SK-N-SH (cell line): ENCODE data around the gene CELF4. TPM values are rescaled to one million over a fixed set of nuclear protein-coding genes. Genes with fewer than 3 reads are reported as not detected.

ENCODE experiments used
- CTCF ChIA-PET: fragments of 300-600, 350-600 bp; formaldehyde crosslinking; extraction: SDS; loops from one replicate; lab custom pipeline; 2021; lab: Yijun Ruan, JAX
- POLR2A ChIA-PET: fragments of 350-600 bp; sonication (Branson Sonifier 250); formaldehyde crosslinking; extraction: SDS; loops from one replicate; lab custom pipeline; 2020; ENCODE audit warnings: antibody characterized with exemption, inconsistent platforms; lab: Yijun Ruan, JAX
- DNase-seq: peaks from one replicate; pipeline ENCODE4 v3.0.0; 2012
- H2AFZ ChIP-seq: fragments of 200-600 bp; sonication (generic); 2 replicates; pipeline ENCODE4 v1.8.1; 2016; ENCODE audit warnings: antibody characterized with exemption, mild to moderate bottlenecking, low read depth
- H3F3A ChIP-seq: fragments of 200-600 bp; sonication (generic); replicated peaks from 2 replicates; pipeline ENCODE3; 2016; ENCODE audit warnings: antibody characterized with exemption, mild to moderate bottlenecking; ENCODE audit not compliant: insufficient read depth
- H3K27ac ChIP-seq, 2 experiments: fragments of 200-500 bp in 1 of 2; fragments of 200-600 bp in 1 of 2; sonication (Bioruptor generic) in 1 of 2; sonication (generic), shearing (Covaris generic) in 1 of 2; 2 replicates each; pipeline versions ENCODE4 v1.5.1 to v1.6.1; 2014 to 2016; ENCODE audit warnings: low read depth in 2 of 2, inconsistent platforms in 1 of 2, low read length in 1 of 2, mild to moderate bottlenecking in 1 of 2, mixed read lengths in 1 of 2
- H3K27me3 ChIP-seq: fragments of 200-600 bp; sonication (generic), shearing (Covaris generic); 2 replicates; pipeline ENCODE4 v1.6.1; 2016; ENCODE audit warnings: mixed run types; ENCODE audit not compliant: insufficient read depth
- H3K36me3 ChIP-seq, 2 experiments: fragments of 200-500 bp in 1 of 2; fragments of 200-600 bp in 1 of 2; sonication (Bioruptor generic) in 1 of 2; sonication (generic) in 1 of 2; replicated peaks in 1 of 2; 2 replicates each; pipeline versions ENCODE3 to v1.5.1; 2014 to 2016; ENCODE audit warnings: low read length in 1 of 2, mild to moderate bottlenecking in 1 of 2; ENCODE audit not compliant: insufficient read depth in 2 of 2, control insufficient read depth in 1 of 2
- H3K4me1 ChIP-seq, 2 experiments: fragments of 200-500 bp in 1 of 2; fragments of 200-600 bp in 1 of 2; sonication (Bioruptor generic) in 1 of 2; sonication (generic), shearing (Covaris generic) in 1 of 2; 2 replicates each; pipeline versions ENCODE4 v1.5.1 to v1.6.1; 2014 to 2016; ENCODE audit warnings: low read depth in 1 of 2, low read length in 1 of 2, mixed run types in 1 of 2; ENCODE audit not compliant: insufficient read depth in 2 of 2, control insufficient read depth in 1 of 2
- H3K4me2 ChIP-seq: fragments of 200-600 bp; sonication (generic), shearing (Covaris generic); 2 replicates; pipeline ENCODE4 v1.6.1; 2017; ENCODE audit warnings: mixed run types
- H3K4me3 ChIP-seq, 2 experiments: fragments of 200-500 bp in 1 of 2; fragments of 200-600 bp in 1 of 2; sonication (Bioruptor generic) in 1 of 2; sonication (generic), shearing (Covaris generic) in 1 of 2; 2 replicates each; pipeline versions ENCODE4 v1.5.1 to v1.8.1; 2014 to 2016; ENCODE audit warnings: low read depth in 2 of 2, inconsistent platforms in 1 of 2, low read length in 1 of 2, mild to moderate bottlenecking in 1 of 2, mixed read lengths in 1 of 2, moderate library complexity in 1 of 2
- H3K79me2 ChIP-seq: fragments of 200-600 bp; sonication (generic); 2 replicates; pipeline ENCODE4 v1.8.1; 2017; ENCODE audit warnings: mild to moderate bottlenecking; ENCODE audit not compliant: insufficient read depth
- H3K9ac ChIP-seq: fragments of 200-600 bp; sonication (generic); 2 replicates; pipeline ENCODE4 v1.6.1; 2017; ENCODE audit warnings: mixed run types
- H3K9me2 ChIP-seq: fragments of 200-600 bp; sonication (generic); 2 replicates; pipeline ENCODE4 v1.6.1; 2017; ENCODE audit warnings: mixed run types
- H3K9me3 ChIP-seq: fragments of 200-600 bp; sonication (generic); 2 replicates; pipeline ENCODE4 v1.6.1; 2017; ENCODE audit warnings: mixed run types, mild to moderate bottlenecking, moderate library complexity
- H4K20me1 ChIP-seq: fragments of 200-600 bp; sonication (generic); 2 replicates; pipeline ENCODE4 v1.6.1; 2017; ENCODE audit warnings: mild to moderate bottlenecking, mixed run types; ENCODE audit not compliant: insufficient read depth
- EP300 ChIP-seq, 2 experiments: IDR thresholded peaks; 2 replicates each; pipeline versions ENCODE4 v1.4.0 to v1.6.1; 2012; ENCODE audit warnings: borderline replicate concordance in 1 of 2, low read depth in 1 of 2, low read length in 1 of 2
- EZH2phosphoT487 ChIP-seq: fragments of 200-600 bp; sonication (generic); IDR thresholded peaks from 2 replicates; pipeline ENCODE4 v1.6.1; 2017; ENCODE audit warnings: low read depth, mixed run types, mild to moderate bottlenecking, antibody characterized with exemption, moderate library complexity, borderline replicate concordance
- FOXJ3 ChIP-seq: sonication (generic); formaldehyde crosslinking; IDR thresholded peaks from 2 replicates; pipeline ENCODE4 v1.5.1; 2020; ENCODE audit warnings: mild to moderate bottlenecking, missing genetic modification reagents
- FOXM1 ChIP-seq: IDR thresholded peaks from 2 replicates; pipeline ENCODE4 v1.4.0; 2012; ENCODE audit warnings: low read depth, mild to moderate bottlenecking
- MXI1 ChIP-seq: IDR thresholded peaks from 2 replicates; pipeline ENCODE4 v1.6.1; 2012; ENCODE audit warnings: mild to moderate bottlenecking, low read depth, low read length, improper control_type of control experiment
- NFIC ChIP-seq: IDR thresholded peaks from 2 replicates; pipeline ENCODE4 v1.4.0; 2012; ENCODE audit warnings: borderline replicate concordance
- RCOR1 ChIP-seq: fragments of 150-350 bp; IDR thresholded peaks from 2 replicates; pipeline ENCODE4 v1.6.1; 2017; ENCODE audit warnings: antibody characterized with exemption, low read length
- REST ChIP-seq: IDR thresholded peaks from 2 replicates; pipeline ENCODE4 v1.6.1; 2012; ENCODE audit warnings: mild to moderate bottlenecking, low read depth, low read length, moderate library complexity
- RXRA ChIP-seq: IDR thresholded peaks from 2 replicates; pipeline ENCODE4 v1.4.0; 2012; ENCODE audit warnings: low read depth, mild to moderate bottlenecking, borderline replicate concordance
- TAF1 ChIP-seq: IDR thresholded peaks from 2 replicates; pipeline ENCODE4 v1.6.1; 2012; ENCODE audit warnings: low read depth, mild to moderate bottlenecking, low read length, moderate library complexity, borderline replicate concordance
- TCF12 ChIP-seq: IDR thresholded peaks from 2 replicates; pipeline ENCODE4 v1.4.0; 2012
- TEAD4 ChIP-seq: IDR thresholded peaks from 2 replicates; pipeline ENCODE4 v1.4.0; 2012; ENCODE audit warnings: mild to moderate bottlenecking, borderline replicate concordance; ENCODE audit not compliant: insufficient read depth
- YY1 ChIP-seq: IDR thresholded peaks from 2 replicates; pipeline ENCODE4 v1.4.0; 2012; ENCODE audit warnings: low read depth, mild to moderate bottlenecking
- whole genome bisulfite sequencing: methylation state at CpG from one replicate; pipeline ENCODE4 v1.1.6; 2017; ENCODE audit warnings: low lambda C conversion rate; 5-methylcytosine and 5-hydroxymethylcytosine counted together
- polyA plus RNA-seq, 3 experiments: library from polyadenylated mRNA; depleted of rRNA; stranded (reverse); fragments of >200 nt; gene quantifications; 2 replicates each; pipeline ENCODE4 v1.2.3, GENCODE V29; 2012
- TF ChIP-seq, protein P1 (sequence below): fragments of 150-350 bp; IDR thresholded peaks from 2 replicates; pipeline ENCODE4 v1.6.1; 2016; ENCODE audit warnings: mild to moderate bottlenecking, low read depth, low read length
- TF ChIP-seq, protein P2 (sequence below): IDR thresholded peaks from 2 replicates; pipeline ENCODE4 v1.4.0; 2012; ENCODE audit warnings: low read depth

The CELF4 gene
- polyA plus RNA-seq, 1 of the 3 experiments (the other 2 are of a cell fraction) = 0.26 TPM

DNA sequence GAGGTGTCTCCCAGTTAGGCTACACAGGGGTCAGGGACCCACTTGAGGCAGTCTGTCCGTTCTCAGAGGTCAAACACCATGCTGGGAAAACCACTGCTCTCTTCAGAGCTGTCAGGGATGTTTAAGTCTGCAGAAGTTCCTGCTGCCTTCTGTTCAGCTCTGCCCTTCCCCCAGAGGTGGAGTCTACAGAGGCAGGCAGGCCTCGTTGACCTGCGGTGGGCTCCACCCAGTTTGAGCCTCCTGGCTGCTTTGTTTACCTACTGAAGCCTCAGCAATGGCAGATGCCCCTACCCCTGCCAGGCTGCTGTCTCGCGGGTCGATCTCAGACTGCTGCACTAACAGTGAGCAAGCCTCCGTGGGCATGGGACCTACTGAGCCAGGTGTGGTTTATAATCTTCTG is 346.3 kb downstream of the CELF4 start:
- no peaks in the 10 kb centered on the region for H3F3A ChIP-seq
- H3K79me2 ChIP-seq = no peaks in the 10 kb centered on the region
- ChIA-PET POLR2A (no interaction called here), CTCF (no interaction called here)
- H3K9me3 ChIP-seq = no peaks in the 10 kb centered on the region
- no peak overlapping the region for H3K4me2 ChIP-seq
- H2AFZ ChIP-seq = no peak overlapping the region
- no peak overlapping the region for H3K9ac ChIP-seq
- no peak overlapping the region for H3K27ac ChIP-seq
- no peak for DNase-seq
- no peaks in the 10 kb centered on the region for H3K27me3 ChIP-seq
- TF ChIP-seq, protein P1, sequence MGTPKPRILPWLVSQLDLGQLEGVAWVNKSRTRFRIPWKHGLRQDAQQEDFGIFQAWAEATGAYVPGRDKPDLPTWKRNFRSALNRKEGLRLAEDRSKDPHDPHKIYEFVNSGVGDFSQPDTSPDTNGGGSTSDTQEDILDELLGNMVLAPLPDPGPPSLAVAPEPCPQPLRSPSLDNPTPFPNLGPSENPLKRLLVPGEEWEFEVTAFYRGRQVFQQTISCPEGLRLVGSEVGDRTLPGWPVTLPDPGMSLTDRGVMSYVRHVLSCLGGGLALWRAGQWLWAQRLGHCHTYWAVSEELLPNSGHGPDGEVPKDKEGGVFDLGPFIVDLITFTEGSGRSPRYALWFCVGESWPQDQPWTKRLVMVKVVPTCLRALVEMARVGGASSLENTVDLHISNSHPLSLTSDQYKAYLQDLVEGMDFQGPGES = no peak
- TF ChIP-seq TCF12 (no peak), FOXJ3 (CRISPR knock-in tag) (no peak)
- no peaks in the 10 kb centered on the region for H4K20me1 ChIP-seq
- no peaks in the 10 kb centered on the region for H3K9me2 ChIP-seq
- H3K4me3 ChIP-seq = no peak overlapping the region
- H3K36me3 ChIP-seq = no peaks in the 10 kb centered on the region
- no peaks in the 10 kb centered on the region for H3K4me1 ChIP-seq
- WGBS = 83% methylated on average over 1 of the region's 7 CpGs

- Histone ChIP-seq H3K4me1 (no peaks in the 10 kb centered on the region), H3K4me2 (no peak overlapping the region), H3K27ac (no peak overlapping the region), H2AFZ (no peak overlapping the region), H3K9me3 (no peaks in the 10 kb centered on the region), H3K27me3 (no peaks in the 10 kb centered on the region), H3K36me3 (no peaks in the 10 kb centered on the region), H3F3A (no peaks in the 10 kb centered on the region), H3K9ac (no peak overlapping the region), H3K79me2 (no peaks in the 10 kb centered on the region), H4K20me1 (no peaks in the 10 kb centered on the region), H3K9me2 (no peaks in the 10 kb centered on the region), H3K4me3 (no peak overlapping the region)
- WGBS = 74% methylated on average over 2 of the region's 2 CpGs
- no peak for TF ChIP-seq RXRA
- TF ChIP-seq, protein P2, sequence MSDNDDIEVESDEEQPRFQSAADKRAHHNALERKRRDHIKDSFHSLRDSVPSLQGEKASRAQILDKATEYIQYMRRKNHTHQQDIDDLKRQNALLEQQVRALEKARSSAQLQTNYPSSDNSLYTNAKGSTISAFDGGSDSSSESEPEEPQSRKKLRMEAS = no peak
- ChIA-PET POLR2A (no interaction called here), CTCF (no interaction called here)
- DNase-seq = no peak
Measured at GRCh38 chr18:37218022-37218590, 347.5 kb downstream of the CELF4 start.

GRCh38 chr18:37210781-37211180 is 354.8 kb downstream of the CELF4 start:
- Histone ChIP-seq H3K79me2 (no peaks in the 10 kb centered on the region), H3K9ac (no peak overlapping the region), H3F3A (no peaks in the 10 kb centered on the region), H3K4me1 (no peaks in the 10 kb centered on the region; a peak in 1 of 4 replicates), H3K36me3 (no peaks in the 10 kb centered on the region), H3K9me2 (no peaks in the 10 kb centered on the region), H3K27me3 (no peaks in the 10 kb centered on the region), H3K9me3 (no peaks in the 10 kb centered on the region), H4K20me1 (no peaks in the 10 kb centered on the region), H2AFZ (no peak overlapping the region), H3K4me2 (no peak overlapping the region), H3K4me3 (no peak overlapping the region), H3K27ac (no peak overlapping the region)
- POLR2A ChIA-PET = no interaction called here
- CTCF ChIA-PET = no interaction called here
- DNase-seq = no peak
- 74% methylated on average over 1 of the region's 1 CpG for WGBS
- no peak for TF ChIP-seq FOXM1
- TF ChIP-seq EP300 (IDR thresholded peaks at IDR 0.05; ENCODE audit: borderline replicate concordance in 1 of 2, low read depth in 1 of 2, low read length in 1 of 2) = no peak
- TF ChIP-seq MXI1 = no peak
- no peak for TF ChIP-seq TAF1
- no peak for TF ChIP-seq REST
- TF ChIP-seq FOXJ3 (CRISPR knock-in tag) = no peak
- TF ChIP-seq RCOR1 = no peak
- no peak for TF ChIP-seq RXRA
- TF ChIP-seq EZH2phosphoT487 = no peak
- no peak for TF ChIP-seq NFIC
- no peak for TF ChIP-seq TEAD4
- no peak for TF ChIP-seq YY1
- no peak for TF ChIP-seq TCF12
- TF ChIP-seq, protein P2 = no peak
